HG02798 (cell line): ENCODE measurements around the gene DNAH11.
A peak's percentile ranks its signal among the peaks of the same experiment; 100 is the strongest.
"Not testable (repeated sequence)": the region's sequence is repeated elsewhere in the genome, so short reads cannot be mapped to it uniquely, and the experiment has no call there.

Experiments used
- ATAC-seq: cut with Tn5 transposase; IDR thresholded peaks from one replicate; pipeline ENCODE4 v1.9.1; 2021; ENCODE audit warnings: mild to moderate bottlenecking; ENCODE audit not compliant: unreplicated experiment, poor library complexity

The DNAH11 gene

GRCh38 chr7:21542891-21543527 is at the start of gene DNAH11:
Gene DNAH11 (plus strand): TSS chr7:21543039. CDS start chr7:21543246, 207 bp downstream.
- peak; percentile 90 for ATAC-seq

GRCh38 chr7:21495731-21496130 is 47.1 kb upstream of the DNAH11 start:
- ATAC-seq, result no peak

- ATAC-seq, result no peak
Measured at GRCh38 chr7:21497072-21497471, 45.8 kb upstream of the DNAH11 start.

- no peak for ATAC-seq
Measured at GRCh38 chr7:21500117-21500832, 42.6 kb upstream of the DNAH11 start.

- no peak for ATAC-seq
Measured at GRCh38 chr7:21504021-21504420, 38.8 kb upstream of the DNAH11 start.

- no peak for ATAC-seq
Measured at GRCh38 chr7:21507627-21508343, 35.1 kb upstream of the DNAH11 start.

GRCh38 chr7:21508538-21508937 is 34.3 kb upstream of the DNAH11 start:
- no peak for ATAC-seq

GRCh38 chr7:21514062-21514461 is 28.8 kb upstream of the DNAH11 start:
- ATAC-seq, result no peak

GRCh38 chr7:21524680-21525079 is 18.2 kb upstream of the DNAH11 start:
- no peak for ATAC-seq

- ATAC-seq, result no peak
Measured at GRCh38 chr7:21526007-21526406, 16.8 kb upstream of the DNAH11 start.

GRCh38 chr7:21526448-21526847 is 16.4 kb upstream of the DNAH11 start:
- no peak for ATAC-seq

- not testable (repeated sequence) for ATAC-seq
Measured at GRCh38 chr7:21532485-21532884, 10.4 kb upstream of the DNAH11 start.

- not testable (repeated sequence) for ATAC-seq
Measured at GRCh38 chr7:21533646-21534045, 9.2 kb upstream of the DNAH11 start.

- ATAC-seq, result not testable (repeated sequence)
Measured at GRCh38 chr7:21536445-21537118, 6.3 kb upstream of the DNAH11 start.

GRCh38 chr7:21538936-21539495 is 3.8 kb upstream of the DNAH11 start:
- ATAC-seq, result no peak

- peak; percentile 28 for ATAC-seq
Measured at GRCh38 chr7:21543528-21544302, 876 bp downstream of the DNAH11 start.

- ATAC-seq, result no peak
Measured at GRCh38 chr7:21544303-21544656, 1.4 kb downstream of the DNAH11 start.

- ATAC-seq, result no peak
Measured at GRCh38 chr7:21544715-21545114, 1.9 kb downstream of the DNAH11 start.

- no peak for ATAC-seq
Measured at GRCh38 chr7:21547501-21547900, 4.7 kb downstream of the DNAH11 start.

GRCh38 chr7:21548491-21548890 is 5.7 kb downstream of the DNAH11 start:
- ATAC-seq, result no peak
